Activated T-helper 1 cell treated with anti-CD3 and anti-CD28 coated beads, Interleukin-2, amount 50 U/mL, for 16 hours (primary cell): ENCODE results near the gene TEP1.
"Not testable (repeated sequence)": the region's sequence is repeated elsewhere in the genome, so short reads cannot be mapped to it uniquely, and the experiment has no call there.

ENCODE experiments used
- DNase-seq, 2 donors: peaks; one replicate each; pipeline ENCODE4 v3.0.0-alpha.2; 2020; ENCODE audit warnings: low read depth in 1 of 2, low spot score in 1 of 2

The TEP1 gene

DNA sequence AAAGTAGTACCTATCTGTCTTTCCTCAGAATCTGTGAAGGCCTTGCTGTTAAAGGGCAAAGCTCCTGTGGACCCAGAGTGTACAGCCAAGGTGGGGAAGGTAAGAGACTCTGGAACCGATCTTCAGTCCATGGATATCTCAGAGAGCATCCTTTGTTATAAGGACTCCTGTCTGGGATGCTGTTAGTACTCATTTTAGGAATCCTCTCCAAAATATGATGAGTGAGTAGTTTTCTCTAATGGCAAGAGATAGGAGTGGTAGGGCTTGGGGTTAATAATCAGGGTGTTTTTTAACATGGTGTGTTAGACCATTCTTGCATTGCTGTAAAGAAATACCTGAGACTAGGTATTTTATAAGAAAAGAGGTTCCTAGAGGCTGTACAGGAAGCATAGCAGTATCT lies 67.9 kb downstream of the TEP1 start:
- DNase-seq = no peak

GRCh38 chr14:20343862-20344220 lies 69.5 kb downstream of the TEP1 start:
- no peak for DNase-seq

DNA sequence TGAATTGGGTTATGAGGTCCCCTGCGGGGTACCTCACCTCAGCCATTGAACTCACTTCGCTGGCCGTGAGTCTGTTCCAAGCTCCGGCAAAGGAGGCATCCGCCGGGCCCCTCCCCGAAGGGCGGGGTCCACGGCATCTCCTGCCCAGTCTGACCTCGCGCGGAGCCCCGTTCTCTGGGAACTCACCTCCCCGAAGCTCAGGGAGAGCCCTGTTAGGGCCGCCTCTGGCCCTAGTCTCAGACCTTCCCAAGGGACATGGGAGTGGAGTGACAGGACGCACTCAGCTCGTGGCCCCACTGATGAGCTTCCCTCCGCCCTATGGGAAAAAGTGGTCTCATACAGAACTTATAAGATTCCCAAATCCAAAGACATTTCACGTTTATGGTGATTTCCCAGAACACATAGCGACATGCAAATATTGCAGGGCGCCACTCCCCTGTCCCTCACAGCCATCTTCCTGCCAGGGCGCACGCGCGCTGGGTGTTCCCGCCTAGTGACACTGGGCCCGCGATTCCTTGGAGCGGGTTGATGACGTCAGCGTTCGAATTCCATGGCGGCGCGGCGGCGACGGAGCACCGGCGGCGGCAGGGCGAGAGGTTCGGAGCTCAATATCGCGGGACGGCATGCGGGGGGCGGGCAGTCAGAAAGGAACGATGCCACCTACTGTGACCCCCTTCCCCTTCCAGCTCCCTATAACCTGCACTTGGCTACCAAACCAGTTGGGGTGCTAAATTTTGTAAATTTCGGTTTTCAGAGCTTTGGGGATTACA lies 70.0 kb downstream of the TEP1 start, which contains the start of gene PARP2:
Gene PARP2, plus strand, starts transcription at position 544 of the 770 bp plus-strand sequence. Its CDS starts 7 bp downstream, at position 551.
- DNase-seq = peak; percentile 63 to 82

- DNase-seq = no peak
These were observed 71.7 kb downstream of the TEP1 start for GRCh38 chr14:20341646-20342045.

- not testable (repeated sequence) for DNase-seq
These were observed 72.3 kb downstream of the TEP1 start for GRCh38 chr14:20341032-20341431.

DNA sequence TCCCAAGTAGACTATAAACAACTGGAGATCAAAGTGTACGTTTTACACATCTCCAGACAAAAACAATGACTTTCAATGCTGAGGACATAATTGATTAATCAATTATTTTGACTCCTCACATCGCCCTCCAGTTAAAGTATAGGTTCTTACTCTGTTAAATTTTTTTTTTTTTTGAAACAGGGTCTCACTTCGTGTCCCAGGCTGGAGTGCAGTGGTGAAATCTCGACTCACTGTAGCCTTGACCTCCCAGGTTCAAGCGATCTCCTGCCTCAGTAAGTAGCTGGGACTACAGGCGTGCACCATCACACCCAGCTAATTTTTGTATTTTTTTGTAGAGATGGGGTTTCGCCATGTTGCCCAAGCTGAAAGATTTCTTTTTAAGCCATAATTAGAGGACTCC lies 79.3 kb downstream of the TEP1 start:
- no peak for DNase-seq

- no peak for DNase-seq
These were observed 79.8 kb downstream of the TEP1 start for GRCh38 chr14:20333494-20333841.

- peak in 1 of 2 donors; percentile 13 for DNase-seq
These were observed 80.4 kb downstream of the TEP1 start, which contains the start of gene CCNB1IP1 for GRCh38 chr14:20332788-20333493. Gene CCNB1IP1, minus strand, starts transcription at chr14:20333279. Its CDS starts 16,756 bp downstream, at chr14:20316523.

GRCh38 chr14:20332431-20332787 lies 80.9 kb downstream of the TEP1 start:
- DNase-seq = no peak

- no peak for DNase-seq
These were observed 82.2 kb downstream of the TEP1 start for GRCh38 chr14:20331053-20331613.

GRCh38 chr14:20329355-20329754 lies 83.9 kb downstream of the TEP1 start:
- no peak for DNase-seq

- DNase-seq = no peak
These were observed 84.6 kb downstream of the TEP1 start for GRCh38 chr14:20328705-20329104.

- DNase-seq = no peak
These were observed 86.1 kb downstream of the TEP1 start for GRCh38 chr14:20327005-20327869.

- no peak for DNase-seq
These were observed 95.6 kb downstream of the TEP1 start for GRCh38 chr14:20317720-20318119.
